ENCODE data around the gene DNAJC6.

The DNAJC6 gene

DNA sequence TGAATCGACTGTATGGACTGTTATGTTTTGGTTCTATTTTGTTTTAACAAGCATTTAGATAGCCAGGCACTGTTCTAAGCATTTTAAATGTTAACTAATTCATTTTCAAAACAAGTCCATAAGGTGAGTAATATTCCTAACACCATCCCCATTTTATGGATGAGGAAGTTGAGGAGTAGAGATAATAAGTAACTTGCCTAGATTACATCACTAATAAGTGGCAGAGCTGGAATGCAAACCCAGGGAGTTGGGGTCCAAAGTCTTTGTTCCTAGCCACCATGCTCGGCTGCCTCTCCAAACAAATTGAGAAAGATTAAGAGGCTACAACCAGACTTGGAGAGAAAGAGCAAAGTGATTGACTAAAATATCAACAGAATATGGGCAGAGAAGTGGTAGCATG, 98.5 kb downstream of the DNAJC6 start:
- DNase-seq (ENCODE audit: low spot score) = no peak

DNA sequence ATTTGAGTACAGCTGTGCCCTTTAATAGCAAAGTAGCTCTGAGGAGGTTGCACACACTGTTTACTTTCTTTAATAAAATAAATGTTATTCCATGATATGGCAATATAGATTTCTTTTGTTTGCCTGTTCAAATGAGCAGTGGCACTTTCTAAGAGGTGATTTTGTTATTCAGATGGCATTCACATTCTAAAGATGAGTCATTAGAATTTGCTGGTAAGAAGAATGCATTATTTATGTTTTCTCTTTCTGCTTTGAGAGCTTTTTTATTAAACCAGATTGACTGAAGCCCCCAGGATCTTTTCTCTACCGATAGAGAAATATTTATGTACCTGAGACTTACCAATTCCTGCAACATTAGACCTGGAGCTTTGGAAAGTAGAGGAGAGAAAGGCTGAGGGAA, 100.0 kb downstream of the DNAJC6 start:
- DNase-seq (ENCODE audit: low spot score) = no peak

DNA sequence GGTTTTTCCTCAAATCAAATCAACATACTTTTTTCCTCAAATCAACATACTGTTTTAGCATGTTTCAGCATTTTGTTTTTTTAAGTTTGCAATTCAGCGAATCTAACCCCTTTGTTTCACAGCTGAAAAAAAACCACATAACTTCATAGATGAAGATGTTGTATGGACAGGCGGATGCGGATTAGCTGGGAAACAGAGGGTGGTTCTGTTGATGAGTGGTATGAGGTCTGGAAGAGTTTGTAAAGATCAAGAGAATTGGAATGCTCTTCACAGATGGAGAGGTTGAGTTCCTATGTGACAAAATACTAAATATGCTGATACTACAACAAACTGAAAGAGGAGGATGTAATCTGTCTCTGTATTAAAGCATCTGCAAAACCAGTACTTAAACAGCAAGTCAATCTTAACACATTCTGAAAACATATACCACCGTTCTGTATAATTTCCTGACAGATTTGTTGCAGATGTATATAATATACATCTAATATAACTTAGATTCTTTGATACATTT, 100.5 kb downstream of the DNAJC6 start:
- no peak for DNase-seq (ENCODE audit: low spot score)

DNA sequence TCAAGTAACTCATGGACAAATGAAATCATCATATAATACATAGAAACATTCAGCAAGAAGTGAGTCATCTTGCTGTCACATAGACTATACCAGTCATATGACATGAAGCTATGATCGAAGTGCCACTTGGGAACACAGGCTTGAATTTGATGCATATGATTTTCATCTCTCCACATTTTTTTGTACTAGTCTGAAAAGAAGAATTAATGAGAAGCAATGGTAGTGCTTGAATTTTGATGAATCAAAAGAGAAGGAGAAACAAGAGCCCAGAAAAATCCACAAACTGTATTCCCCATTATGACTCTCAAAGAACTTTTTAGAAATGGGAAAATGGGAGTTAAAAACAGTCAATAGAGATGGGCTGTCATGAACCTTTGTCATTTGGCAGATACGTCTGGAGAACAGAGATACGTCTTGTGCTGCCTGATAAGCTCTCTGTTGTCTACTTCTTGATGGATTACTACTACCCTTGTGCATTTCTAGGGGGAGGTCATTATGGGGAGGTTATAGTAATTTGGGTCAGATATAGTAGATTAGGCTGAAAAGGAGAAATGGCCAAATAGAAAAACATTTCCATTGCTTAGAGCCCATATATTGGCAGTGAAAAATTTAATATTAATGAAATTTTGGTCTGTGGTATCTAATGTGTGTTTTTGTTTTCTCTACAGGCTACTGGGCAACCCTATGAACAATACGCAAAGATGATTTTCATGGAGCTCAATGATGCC, 103.1 kb downstream of the DNAJC6 start:
- DNase-seq (ENCODE audit: low spot score) = no peak

DNA sequence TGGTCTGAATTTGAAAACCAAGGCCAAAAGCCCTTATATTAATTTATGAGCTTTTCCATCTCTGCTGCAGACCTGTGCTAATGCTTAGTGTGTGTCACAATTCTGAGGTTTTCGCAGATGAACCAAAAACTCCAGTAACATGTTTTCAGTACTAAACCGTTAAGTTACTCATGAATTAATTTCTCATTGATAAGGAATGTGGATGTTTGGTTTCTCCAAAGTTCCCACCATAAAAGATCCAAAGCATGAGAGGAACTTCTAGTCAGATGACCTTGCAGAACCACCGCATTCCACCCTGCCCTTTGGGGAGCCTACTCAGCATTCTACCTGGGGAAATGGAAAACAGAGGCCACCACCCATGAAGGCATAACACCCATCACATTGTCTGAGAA, 103.6 kb downstream of the DNAJC6 start:
- no peak for DNase-seq (ENCODE audit: low spot score)

DNA sequence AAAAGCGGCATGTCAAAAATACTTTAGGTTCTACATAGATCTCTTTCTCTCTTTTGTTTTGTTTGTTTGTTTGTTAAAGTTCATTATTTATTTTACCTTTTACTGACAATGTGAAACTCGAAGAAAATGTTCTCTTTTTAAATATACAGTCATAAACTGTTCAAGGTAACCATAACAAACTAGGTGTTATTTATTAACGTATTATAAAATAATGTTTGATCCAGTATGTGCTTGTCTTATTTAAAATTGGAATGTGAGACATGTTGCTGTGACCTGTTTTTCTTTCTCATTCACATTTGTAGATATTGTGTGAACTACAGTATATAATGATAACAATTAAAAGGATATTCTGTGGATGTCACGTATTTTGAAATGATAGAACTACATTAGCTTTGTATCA, 105.2 kb downstream of the DNAJC6 start:
- no peak for DNase-seq (ENCODE audit: low spot score)

DNA sequence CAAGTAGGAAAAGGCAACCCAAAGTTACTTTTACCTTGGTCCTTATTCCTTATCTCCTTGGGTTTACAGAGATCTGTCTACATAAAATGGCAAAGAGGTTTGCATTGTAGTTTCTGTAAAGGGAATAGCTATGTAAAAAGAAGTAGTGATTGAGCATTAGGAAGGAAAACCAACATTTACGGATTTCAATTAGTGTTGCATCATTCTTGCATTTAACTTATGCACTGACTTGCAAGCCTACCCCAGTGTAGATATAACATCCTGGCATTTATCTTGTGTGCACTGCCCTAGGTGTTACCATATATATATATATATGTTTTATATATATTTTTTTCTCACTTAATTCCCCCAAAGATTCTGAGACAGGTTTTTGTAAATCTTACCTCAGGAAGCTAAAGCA, 107.4 kb downstream of the DNAJC6 start:
- no peak for DNase-seq (ENCODE audit: low spot score)

DNA sequence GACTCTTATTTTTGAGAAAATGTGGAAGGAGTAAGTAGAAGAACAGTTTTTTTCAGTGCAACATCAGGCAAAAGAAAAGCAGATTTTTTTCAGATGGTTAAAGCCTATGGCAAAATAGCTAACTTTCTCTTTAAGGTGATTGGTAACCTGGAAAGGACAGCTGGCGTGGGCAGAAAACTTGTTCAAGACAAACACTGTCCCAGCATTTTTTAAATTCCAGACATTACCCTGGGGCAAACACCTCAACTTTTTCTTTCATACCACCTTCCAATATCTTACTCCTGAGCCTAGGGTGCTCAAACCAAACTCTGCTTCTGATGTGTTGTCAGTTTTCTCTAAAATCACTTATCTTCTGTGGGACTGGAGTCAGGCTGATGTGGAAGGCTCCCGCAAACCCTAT, 108.4 kb downstream of the DNAJC6 start:
- DNase-seq (ENCODE audit: low spot score) = no peak

DNA sequence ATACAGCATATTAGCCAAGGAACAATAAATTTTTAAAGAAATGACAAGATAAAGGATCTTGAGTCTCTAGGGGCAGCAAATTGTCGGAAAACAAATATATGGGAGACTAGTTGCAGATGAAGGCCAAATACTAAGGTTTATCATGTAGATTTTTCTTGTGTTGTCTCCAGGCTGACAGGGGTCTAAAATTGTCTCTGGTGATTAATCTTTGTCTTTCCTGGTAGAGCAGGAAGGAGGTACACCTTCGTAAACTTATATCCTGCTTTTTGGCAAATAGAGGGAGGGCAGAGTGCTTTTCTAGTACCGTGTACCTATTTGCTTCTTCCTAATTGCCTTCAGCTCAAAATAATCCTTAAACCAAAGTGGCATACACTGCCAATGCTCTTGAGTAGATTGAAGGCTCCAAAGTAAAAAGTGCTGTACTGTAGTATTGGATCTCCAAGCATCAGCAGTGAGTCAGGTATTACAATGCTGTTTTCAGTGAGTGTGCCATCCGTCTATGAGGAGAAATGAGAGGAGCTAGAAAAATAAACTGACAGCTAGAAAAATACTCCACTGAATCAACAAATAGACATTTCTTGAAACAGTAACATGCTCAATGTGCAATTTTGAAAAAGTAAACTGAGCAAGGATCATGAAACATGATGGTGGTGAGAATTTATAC, 109.3 kb downstream of the DNAJC6 start:
- DNase-seq (ENCODE audit: low spot score) = no peak

DNA sequence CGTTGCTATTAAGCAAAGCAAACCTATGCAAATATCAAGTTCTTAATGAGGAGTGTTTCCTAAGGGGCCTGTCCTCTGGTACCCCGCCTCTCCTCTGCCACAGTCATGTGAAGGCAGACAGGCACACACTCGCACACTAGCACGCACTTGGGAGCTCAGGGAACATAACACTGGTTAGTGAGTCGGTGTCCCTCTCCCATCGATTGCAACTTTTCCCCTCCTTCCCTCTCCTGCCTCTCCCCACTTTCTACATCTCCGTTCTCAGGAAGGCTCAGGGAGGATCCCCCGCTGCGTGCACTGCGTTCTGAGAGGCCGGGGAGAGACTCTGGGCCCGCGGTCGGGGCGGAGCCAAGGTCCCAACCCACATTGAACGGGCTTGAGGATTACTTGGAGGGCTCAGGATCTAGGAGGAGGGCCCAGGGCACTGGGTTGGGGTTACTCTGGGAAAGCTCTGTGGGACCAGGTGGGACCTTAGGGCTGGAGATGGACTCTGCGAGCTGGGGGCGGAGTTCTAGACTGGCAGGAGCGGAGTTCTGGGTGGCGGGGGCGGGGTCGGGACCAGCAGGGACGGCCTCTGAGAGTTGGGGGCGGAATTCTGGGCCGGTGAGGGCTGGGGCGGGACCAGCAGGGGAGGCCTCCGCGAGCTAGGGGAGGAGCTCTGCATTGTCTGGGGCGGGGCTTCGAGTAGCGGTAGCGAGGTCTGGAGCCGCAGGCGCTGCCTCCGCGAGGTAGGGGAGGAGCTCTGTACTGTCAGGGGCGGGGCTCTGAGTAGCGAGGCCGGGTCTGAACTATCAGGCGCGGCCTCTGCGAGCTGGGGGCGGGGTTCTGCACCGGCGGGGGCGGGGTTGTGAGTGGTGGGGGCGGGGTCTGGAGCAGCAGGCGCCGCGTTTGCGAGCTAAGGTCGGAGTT, 110.6 kb downstream of the DNAJC6 start:
- peak; percentile 98 for DNase-seq (ENCODE audit: low spot score)

DNA sequence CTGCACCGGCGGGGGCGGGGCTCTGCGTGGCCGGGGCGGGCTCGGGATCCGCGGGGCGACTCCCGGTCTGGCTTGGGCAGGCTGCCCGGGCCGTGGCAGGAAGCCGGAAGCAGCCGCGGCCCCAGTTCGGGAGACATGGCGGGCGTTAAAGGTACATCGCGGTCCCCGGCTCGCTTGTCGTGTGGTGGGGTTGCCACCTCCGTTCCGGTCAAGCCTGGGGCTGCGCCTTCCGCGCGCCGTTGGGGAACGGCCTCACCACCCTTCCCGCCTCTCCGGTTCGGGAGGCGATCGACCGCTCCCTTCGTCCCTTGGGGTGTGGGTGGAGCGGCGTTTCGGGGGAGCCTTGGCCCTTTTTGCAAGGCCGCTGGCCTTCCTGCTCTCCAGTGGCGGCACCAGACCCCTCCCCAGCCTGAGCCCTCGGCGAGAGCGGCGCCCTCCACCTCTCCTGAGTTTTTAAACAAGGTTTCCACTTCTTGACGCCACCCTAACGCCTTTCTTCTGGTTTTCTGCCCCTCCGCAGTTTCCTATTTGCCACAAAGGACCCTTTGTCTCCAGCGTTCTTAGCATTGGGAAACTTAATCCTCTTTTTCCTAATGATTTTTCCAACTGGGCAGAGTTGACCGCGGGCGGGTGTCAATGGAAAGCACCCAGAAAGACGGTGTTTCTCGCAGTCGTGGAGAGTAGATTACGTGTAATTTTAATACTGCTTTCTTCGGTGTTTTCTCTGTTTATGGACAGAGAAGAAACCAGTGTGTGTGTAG, 111.4 kb downstream of the DNAJC6 start, which contains the start of the genes LEPR and LEPROT:
LEPR (plus strand) TSS at position 79 of the 761 bp plus-strand sequence. CDS start 144,898 bp downstream, outside the sequence.
LEPROT (plus strand) TSS at position 79 of the 761 bp plus-strand sequence; CDS start at position 136, 57 bp downstream.
- DNase-seq (ENCODE audit: low spot score) = no peak

DNA sequence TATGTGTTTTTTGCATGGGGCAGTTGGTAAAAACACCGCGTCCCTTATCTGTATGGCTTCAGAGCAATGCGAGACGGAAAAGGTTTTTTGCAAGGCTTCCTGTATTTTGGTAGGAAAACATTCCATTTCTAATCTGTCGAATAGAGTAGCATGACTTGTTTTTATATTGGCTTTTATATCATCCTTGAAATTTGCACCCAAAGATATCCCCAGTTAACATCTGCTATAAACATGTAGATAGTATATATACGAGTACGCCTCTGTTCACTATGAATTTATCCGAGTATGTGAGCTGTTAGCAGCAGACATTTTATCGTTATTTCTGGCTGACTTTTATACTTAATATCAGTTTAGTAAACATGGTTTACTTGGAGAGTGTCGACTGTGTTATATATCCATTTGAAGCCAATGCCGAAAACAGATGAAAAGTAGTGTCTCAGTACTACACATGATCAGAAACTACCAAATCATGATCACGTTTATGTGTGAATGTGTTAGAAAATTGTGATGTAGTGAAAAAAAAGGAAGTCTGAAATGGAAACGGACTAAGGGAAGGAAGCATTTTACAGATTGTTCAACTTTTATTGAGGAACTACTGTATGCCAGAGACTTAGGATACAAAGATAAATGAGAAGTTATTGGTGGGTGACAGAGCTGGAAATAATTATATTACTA, 112.1 kb downstream of the DNAJC6 start:
- DNase-seq (ENCODE audit: low spot score) = no peak

DNA sequence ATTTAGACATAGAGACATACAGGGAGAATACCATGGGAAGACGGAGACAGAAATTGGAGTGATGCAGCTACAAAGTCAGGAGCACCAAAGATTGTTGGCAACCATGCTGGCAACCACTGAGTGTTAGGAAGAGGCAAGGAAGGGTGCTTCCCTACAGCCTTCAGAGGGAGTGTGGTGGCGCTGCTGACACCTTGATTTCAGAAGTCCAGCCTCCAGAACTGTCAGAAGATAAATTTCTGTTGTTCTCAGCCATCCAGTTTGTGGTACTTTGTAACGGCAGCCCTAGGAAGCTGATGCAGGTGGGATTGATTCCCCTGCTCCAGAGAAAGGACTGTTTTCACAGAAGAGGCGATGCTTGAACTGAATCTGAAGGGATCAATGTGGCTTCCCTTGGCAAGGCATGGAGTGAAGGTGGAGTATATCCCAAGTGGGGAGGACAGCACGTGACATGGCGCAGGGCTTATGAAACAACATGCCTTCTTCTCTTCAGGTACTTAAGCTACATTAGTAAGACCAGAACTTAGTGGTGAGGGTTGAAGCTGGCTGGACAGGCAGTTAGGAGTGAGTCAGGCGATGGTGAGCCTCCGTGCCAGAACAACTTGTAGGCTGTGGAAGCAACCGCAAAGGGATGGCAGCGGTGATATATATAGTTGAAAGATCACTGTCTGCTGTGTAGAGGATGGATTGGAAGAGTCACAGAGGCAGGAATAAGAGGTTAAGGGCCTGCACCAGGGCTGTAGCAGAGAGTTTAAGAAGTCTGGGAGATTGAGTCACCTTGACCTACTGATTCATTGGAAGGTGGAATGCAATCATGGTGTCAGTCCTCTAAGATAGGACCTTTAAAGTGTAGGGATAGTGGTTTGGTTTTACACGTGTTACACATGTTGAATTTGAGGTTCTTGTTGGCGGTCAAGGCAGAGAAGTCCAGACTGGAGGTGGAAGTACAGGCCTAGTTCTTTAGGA, 113.2 kb downstream of the DNAJC6 start:
- DNase-seq (ENCODE audit: low spot score) = no peak

DNA sequence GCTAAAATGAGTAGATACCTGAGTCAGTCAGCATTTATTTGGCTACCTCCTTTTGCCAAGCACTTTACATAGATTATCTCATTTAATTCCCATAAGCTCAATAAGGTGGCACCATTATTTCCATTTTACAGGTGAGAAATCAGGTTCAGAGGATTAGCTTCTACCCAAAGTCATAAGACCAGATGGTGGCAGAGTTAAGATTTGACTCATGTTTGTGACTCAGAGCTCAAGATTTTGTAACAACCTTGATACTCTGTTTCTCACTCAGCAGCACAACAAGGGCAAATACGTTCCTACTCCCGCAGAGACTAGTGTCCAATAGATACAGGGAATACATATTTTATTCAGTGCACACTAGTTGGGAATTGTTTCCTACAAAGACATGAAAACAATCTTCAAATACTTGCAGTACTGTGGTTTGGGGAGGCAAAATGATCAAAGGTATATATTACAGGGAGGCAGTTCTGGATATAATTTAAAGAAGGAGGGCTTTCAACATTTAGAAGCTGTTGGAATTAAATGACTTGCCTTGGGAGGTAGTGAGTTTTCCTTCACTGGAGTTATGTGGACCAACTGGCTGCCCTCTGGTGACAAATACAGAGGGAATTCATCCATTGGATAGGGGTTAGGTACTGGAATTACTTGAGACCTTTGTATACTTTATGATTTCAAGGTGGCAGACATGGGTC, 114.7 kb downstream of the DNAJC6 start:
- DNase-seq (ENCODE audit: low spot score) = no peak

DNA sequence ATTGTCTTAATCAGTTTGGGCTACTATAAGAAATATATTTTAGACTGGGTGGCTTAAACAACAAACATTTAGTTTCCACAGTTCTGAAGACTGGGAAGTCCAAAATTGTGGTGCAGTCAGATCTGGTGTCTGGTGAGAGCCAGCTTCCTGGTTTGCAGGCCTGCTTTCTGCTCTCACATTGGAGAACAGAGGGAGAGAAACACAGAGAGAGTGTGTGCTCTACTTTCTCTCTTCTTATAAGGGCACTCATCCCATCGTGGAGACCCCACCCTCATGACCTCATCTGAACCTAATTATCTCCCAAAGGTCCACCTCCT, 115.2 kb downstream of the DNAJC6 start:
- no peak for DNase-seq (ENCODE audit: low spot score)

DNA sequence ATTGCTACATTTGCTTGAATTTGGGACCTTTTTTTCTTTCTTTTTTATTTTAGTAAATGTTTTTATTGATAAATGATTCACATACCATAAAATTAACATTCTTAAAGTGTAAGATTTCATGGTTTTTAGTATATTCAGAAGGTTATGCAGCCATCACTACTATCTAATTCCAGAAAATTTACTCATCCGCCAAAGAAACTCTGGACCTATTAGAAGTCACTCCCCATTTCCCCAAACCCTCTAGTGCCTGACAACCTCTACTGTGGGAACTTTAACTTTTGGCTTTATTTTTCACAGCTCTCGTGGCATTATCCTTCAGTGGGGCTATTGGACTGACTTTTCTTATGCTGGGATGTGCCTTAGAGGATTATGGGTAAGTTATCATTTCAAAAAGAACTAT, 115.7 kb downstream of the DNAJC6 start:
- no peak for DNase-seq (ENCODE audit: low spot score)

DNA sequence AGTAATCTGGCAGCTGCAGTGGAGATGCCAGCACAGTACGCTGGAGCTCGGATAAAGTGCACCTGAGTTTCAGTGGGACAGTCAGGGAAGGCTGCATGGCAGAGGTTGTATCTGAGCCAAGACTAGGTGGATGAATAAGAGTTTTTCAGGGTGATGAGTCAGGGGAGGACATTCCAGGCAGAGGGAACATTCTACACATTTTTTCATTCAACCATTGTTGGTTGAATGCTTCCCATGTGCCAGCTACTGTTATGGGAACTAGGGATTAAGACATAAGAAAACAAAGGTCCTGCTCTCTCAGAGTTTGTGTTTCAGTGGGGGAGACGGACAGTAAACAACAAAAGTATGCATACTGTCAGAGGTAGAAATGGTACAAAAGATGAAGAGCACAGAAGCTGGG, 116.4 kb downstream of the DNAJC6 start:
- DNase-seq (ENCODE audit: low spot score) = no peak

DNA sequence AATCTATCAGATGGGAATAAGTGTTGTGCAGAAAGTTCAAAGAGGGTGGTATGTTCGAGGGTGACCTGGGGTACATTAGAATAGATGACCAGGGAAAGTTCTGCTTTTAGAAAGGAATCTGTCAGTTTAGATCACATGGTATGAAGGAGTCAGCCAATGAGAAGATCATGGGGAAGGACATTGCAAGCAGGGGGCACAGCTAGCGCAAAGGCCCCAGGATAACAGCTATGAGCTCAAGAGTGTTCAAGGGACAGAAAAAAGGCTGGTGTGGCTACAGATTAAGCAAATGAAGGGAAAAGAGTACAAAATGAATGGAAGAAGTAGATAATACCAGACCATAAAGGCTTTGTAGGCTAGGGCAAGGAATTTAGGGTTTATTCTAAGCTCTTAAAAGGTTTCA, 119.7 kb downstream of the DNAJC6 start:
- DNase-seq (ENCODE audit: low spot score) = no peak

DNA sequence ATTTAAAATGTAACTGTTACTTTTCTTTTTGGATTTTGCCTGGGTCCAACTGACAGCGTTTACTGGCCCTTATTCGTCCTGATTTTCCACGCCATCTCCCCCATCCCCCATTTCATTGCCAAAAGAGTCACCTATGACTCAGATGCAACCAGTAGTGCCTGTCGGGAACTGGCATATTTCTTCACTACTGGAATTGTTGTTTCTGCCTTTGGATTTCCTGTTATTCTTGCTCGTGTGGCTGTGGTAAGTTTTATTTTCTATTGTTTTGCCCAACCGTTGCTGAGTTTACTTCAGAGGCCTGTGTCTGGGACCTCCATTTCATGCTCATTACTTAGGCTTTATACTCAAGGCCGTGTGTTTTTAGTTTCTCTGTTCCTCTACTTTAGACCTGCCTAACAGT, 120.5 kb downstream of the DNAJC6 start:
- no peak for DNase-seq (ENCODE audit: low spot score)

Measured in ecto neural progenitor cell (in vitro differentiated cells).